Measurements from ENCODE around the gene ACTN1. TPM values are rescaled to one million over a fixed set of nuclear protein-coding genes. Genes with fewer than 3 reads are reported as not detected.

Gene ACTN1
- total RNA-seq, 1 experiment from 2014 or later: 212 TPM

GRCh38 chr14:68908803-68909202 lies 70.3 kb downstream of the ACTN1 start:
- CTCF ChIA-PET: interaction anchor here (1.3 kb wide), 1 partner anchor 199 kb away, joined by 3 read pairs; no protein-coding TSS in a partner anchor
- POLR2A ChIA-PET: no interaction called here
- no peak for DNase-seq (ENCODE audit: low read depth, low spot score)
- H3K27ac ChIP-seq (ENCODE audit: low read length): no peak overlapping the region
- ATAC-seq: no peak
- H3K36me3 ChIP-seq (ENCODE audit: control insufficient read depth, insufficient read depth, low read length): peaks cover 11% of the 10 kb centered on the region
- no peaks in the 10 kb centered on the region for H3K4me1 ChIP-seq (ENCODE audit: control insufficient read depth, insufficient read depth, low read length)
- no TSS peak for BruUV-seq (replicated peaks)
- TF ChIP-seq SIN3A (IDR thresholded peaks at IDR 0.05; ENCODE audit: borderline replicate concordance, insufficient read depth, low read depth, low read length): no peak
- TF ChIP-seq, protein P1, sequence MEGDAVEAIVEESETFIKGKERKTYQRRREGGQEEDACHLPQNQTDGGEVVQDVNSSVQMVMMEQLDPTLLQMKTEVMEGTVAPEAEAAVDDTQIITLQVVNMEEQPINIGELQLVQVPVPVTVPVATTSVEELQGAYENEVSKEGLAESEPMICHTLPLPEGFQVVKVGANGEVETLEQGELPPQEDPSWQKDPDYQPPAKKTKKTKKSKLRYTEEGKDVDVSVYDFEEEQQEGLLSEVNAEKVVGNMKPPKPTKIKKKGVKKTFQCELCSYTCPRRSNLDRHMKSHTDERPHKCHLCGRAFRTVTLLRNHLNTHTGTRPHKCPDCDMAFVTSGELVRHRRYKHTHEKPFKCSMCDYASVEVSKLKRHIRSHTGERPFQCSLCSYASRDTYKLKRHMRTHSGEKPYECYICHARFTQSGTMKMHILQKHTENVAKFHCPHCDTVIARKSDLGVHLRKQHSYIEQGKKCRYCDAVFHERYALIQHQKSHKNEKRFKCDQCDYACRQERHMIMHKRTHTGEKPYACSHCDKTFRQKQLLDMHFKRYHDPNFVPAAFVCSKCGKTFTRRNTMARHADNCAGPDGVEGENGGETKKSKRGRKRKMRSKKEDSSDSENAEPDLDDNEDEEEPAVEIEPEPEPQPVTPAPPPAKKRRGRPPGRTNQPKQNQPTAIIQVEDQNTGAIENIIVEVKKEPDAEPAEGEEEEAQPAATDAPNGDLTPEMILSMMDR (IDR thresholded peaks at IDR 0.05): no peak
- TF ChIP-seq, protein P2, sequence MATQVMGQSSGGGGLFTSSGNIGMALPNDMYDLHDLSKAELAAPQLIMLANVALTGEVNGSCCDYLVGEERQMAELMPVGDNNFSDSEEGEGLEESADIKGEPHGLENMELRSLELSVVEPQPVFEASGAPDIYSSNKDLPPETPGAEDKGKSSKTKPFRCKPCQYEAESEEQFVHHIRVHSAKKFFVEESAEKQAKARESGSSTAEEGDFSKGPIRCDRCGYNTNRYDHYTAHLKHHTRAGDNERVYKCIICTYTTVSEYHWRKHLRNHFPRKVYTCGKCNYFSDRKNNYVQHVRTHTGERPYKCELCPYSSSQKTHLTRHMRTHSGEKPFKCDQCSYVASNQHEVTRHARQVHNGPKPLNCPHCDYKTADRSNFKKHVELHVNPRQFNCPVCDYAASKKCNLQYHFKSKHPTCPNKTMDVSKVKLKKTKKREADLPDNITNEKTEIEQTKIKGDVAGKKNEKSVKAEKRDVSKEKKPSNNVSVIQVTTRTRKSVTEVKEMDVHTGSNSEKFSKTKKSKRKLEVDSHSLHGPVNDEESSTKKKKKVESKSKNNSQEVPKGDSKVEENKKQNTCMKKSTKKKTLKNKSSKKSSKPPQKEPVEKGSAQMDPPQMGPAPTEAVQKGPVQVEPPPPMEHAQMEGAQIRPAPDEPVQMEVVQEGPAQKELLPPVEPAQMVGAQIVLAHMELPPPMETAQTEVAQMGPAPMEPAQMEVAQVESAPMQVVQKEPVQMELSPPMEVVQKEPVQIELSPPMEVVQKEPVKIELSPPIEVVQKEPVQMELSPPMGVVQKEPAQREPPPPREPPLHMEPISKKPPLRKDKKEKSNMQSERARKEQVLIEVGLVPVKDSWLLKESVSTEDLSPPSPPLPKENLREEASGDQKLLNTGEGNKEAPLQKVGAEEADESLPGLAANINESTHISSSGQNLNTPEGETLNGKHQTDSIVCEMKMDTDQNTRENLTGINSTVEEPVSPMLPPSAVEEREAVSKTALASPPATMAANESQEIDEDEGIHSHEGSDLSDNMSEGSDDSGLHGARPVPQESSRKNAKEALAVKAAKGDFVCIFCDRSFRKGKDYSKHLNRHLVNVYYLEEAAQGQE (IDR thresholded peaks at IDR 0.05; ENCODE audit: insufficient read depth in 1 of 2, low read depth in 2 of 2, low read length in 1 of 2): no peak
- in situ Hi-C loops (cut with HindIII; ENCODE audit: low pct_unique_long_range_greater_than_20kb, low sequenced_read_pairs) (no loop called here), intact Hi-C loops (cut with micrococcal nuclease; ENCODE audit: unreplicated experiment) (no loop called here)
- H3K9me3 ChIP-seq (ENCODE audit: control insufficient read depth, insufficient read depth, low read depth, low read length): no peaks in the 10 kb centered on the region
- no peaks in the 10 kb centered on the region for H3K27me3 ChIP-seq (ENCODE audit: control insufficient read depth, insufficient read depth, low read length)
- H3K4me3 ChIP-seq (ENCODE audit: low read depth in 2 of 2, low read length in 2 of 2): no peak overlapping the region

DNA sequence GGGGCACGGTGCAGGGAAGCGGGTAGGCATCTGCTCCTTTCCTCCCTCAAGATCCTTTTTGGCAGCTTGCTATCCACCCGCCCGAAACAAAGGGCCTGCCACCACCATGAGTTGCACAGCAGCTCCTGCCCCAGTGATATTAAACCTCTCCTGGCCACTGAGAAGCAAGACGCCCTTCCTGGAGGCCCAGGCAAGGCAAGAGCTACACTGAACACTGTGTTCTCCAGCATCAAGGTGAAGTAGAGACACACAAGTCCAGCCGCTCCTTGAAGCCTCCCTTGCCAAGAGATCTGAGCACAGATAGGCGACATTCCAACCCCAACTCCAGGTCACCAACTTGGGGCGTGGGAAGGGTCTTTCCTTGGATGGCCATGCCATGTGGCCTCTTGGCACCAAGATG lies 70.9 kb downstream of the ACTN1 start:
- in situ Hi-C loops (cut with HindIII; ENCODE audit: low pct_unique_long_range_greater_than_20kb, low sequenced_read_pairs): no loop called here
- intact Hi-C loops (cut with micrococcal nuclease; ENCODE audit: unreplicated experiment): no loop called here
- no peak for DNase-seq (ENCODE audit: low read depth, low spot score)
- Histone ChIP-seq H3K9me3 (ENCODE audit: control insufficient read depth, insufficient read depth, low read depth, low read length) (no peaks in the 10 kb centered on the region), H3K27ac (ENCODE audit: low read length) (no peak overlapping the region), H3K4me3 (ENCODE audit: low read depth in 2 of 2, low read length in 2 of 2) (no peak overlapping the region), H3K4me1 (ENCODE audit: control insufficient read depth, insufficient read depth, low read length) (no peaks in the 10 kb centered on the region), H3K27me3 (ENCODE audit: control insufficient read depth, insufficient read depth, low read length) (no peaks in the 10 kb centered on the region), H3K36me3 (ENCODE audit: control insufficient read depth, insufficient read depth, low read length) (peaks cover 11% of the 10 kb centered on the region)
- BruUV-seq (replicated peaks): no TSS peak
- ATAC-seq: no peak
- TF ChIP-seq SIN3A (IDR thresholded peaks at IDR 0.05; ENCODE audit: borderline replicate concordance, insufficient read depth, low read depth, low read length) (no peak), POLR2AphosphoS5 (IDR thresholded peaks at IDR 0.05; ENCODE audit: low read depth, low read length) (no peak), TCF7L2 (IDR thresholded peaks at IDR 0.05; ENCODE audit: low read depth, low read length) (no peak)
- TF ChIP-seq, protein P1 (IDR thresholded peaks at IDR 0.05): no peak
- TF ChIP-seq, protein P2 (IDR thresholded peaks at IDR 0.05; ENCODE audit: insufficient read depth in 1 of 2, low read depth in 2 of 2, low read length in 1 of 2): no peak
- ChIA-PET POLR2A (interaction anchor here (0.5 kb wide), 1 partner anchor 190 kb away, joined by 9 read pairs; no protein-coding TSS in a partner anchor), CTCF (interaction anchor here (1.3 kb wide), 1 partner anchor 200 kb away, joined by 3 read pairs; no protein-coding TSS in a partner anchor)
